Islet of Langerhans (tissue), 1 donor: ENCODE data around the gene FTH1.
"Not testable (repeated sequence)": the region's sequence is repeated elsewhere in the genome, so short reads cannot be mapped to it uniquely, and the experiment has no call there.

Source experiments
- FAIRE-seq: peaks from one replicate; lab custom pipeline; 2011; peaks lifted over from hg19 to GRCh38; lab: Jason Lieb, UNC

FTH1 gene

DNA sequence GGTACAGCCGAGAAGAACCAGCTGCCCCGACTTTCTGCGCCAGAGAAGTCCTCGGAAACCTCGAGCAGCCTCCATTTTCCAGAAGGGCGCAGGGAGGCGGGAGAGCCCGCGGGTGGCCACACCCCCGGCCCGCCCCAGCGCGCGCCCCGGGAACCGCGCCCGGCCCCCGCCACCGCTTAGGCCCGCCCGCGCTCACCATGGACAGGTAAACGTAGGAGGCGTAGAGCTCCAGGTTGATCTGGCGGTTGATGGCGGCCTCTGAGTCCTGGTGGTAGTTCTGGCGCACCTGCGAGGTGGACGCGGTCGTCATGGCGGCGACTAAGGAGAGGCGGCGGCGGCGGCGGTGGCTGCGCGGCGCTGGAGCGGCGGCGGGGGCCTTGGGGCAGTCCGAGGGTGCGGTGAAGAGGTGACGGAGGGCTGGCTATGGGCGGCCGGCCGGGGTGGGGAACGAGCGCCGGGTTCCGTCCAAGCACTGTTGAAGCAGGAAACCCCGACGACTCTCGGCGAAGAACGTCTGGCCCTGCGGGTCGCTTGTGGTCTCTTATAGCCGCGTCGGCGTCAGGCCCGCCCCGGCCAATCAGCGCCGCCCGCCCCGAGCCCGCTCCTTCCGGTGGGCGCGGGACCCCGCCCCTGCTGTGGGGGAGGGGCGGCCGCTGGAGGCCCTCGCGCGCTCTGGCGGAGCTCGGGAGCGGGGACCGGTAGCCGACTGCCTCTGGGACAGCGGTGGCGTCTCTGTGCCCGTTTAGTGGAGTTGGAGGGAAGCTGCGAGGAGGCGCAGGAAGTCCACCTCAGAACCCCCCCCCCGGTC is at the start of gene FTH1:
TSS of gene FTH1 (minus strand) at position 519 of the 808 bp plus-strand sequence. CDS start at position 310, 209 bp downstream.
- FAIRE-seq: no peak

DNA sequence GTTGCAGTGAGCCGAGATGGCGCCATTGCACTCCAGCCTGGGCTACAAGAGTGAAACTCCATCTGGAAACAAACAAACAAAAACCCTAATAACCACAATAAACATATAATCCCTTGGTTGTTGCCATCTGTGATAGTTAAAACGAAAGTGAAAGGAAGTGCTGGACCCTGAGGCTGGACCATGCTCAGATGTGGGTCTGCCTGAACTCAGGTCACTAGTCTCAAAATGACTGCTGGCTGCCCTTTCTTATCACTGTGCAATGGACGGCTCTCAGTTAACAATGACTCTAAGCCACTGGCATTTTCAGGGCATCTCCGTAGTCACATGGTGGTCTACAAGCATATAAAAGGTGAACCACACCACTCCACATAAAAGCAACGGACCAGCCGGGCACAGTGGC is 48.2 kb upstream of the FTH1 start:
- FAIRE-seq: no peak

DNA sequence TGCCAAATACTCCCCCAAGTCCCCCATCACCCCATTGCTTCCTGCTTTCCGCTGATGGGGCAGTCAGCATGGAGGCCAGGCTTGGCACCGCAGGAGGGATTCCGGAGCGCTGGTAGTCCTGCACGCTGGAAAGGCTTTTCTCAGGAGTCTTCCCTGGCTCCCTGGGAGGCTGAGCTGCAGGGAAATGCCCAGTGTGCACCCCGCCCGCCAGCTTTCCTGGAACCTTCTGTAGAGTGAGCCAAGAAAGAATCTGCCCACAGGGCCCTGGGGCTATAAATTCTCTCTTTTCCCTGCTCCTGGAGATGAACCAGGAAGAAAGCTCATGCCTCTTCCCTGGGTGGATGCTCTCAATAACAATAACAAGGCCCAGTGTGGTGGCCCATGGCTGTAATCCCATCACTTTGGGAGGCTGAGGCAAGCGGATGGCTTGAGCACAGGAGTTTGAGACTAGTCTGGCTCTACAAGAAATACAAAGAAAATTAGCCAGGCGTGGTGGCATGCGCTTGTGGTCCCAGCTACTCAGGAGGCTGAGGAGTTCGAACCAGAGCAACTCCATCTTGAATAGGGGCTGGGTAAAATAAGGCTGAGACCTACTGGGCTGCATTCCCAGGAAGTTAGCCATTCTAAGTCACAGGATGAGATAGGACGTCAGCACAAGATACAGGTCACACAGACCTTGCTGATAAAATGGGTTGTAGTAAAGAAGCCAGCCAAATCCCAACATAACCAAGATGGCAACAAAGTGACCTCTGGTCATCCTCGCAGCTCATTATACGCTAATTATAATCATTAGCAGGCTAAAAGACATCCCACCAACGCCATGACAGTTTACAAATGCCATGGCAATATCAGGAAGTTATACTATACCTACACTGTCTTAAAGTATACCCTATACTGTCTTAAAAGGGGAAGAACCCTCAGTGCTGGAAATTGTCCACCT is 46.4 kb upstream of the FTH1 start:
- no peak for FAIRE-seq

DNA sequence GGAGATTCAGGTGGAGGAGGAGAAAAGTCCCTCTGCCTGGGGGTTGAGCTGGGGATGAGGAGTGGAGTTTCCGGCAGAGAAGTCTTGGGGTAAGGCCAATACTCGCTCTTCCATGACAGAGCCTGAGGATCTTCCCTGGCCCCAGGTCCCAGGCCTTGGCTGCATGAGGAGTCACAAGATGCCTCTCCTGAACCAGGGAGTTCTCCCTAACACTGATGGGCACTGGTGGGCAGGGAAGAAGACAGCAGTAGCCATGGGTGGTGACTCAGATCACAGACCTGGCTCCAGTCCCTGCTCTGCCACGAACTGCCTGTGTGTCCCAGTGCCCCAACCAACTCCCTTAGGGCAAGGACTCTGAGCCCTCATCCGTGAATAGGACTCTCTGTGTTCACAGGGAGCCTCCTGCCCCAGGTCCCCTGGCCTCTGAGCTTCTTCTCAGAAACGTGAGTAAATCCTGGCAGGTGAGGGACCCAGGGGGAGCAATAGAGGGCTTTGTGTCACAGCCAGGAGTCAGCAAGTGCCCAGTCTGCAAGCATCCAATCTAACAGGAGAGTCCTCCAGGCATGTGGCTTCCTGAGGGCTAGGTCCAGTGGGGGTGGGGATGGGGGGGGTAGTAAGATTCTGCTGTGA is 45.5 kb upstream of the FTH1 start:
- no peak for FAIRE-seq

DNA sequence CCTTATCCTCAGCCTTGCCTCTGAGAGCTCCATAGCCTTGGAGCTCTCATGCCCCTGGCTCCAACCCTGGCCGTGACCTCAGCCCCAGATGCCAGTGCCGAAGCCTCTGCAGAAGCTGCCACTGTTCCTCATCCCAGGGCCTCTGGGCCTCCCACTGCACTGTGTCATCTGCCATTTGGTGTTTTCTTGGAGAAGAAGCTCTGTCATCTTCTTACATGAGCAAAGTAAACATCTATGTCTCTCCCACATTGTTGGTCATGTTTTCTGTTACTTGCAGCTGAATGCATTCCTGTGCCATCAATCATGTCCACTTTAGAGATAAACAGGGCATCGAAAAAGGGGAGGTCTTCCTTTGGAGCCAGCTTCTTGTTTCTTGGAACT is 45.0 kb upstream of the FTH1 start:
- no peak for FAIRE-seq

DNA sequence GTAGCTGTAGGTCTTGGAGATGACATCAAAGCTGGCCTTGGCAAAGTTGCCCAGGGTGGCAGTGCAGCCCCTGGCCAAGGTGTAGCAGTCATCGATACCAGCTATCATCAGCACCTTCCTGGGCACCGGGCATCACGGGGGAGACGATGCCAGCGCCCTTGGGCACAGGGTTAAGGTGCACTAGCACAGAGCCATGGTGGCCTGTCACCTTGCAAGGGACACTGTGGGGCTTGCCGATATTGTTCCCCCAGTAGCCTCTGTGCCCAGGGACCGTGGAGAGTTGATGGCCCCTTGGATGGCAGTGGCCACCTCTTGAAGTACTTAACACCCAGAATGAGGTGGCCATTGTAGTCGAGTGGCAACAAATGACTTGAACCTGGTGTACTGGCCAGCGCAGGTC is 44.4 kb upstream of the FTH1 start:
- no peak for FAIRE-seq

DNA sequence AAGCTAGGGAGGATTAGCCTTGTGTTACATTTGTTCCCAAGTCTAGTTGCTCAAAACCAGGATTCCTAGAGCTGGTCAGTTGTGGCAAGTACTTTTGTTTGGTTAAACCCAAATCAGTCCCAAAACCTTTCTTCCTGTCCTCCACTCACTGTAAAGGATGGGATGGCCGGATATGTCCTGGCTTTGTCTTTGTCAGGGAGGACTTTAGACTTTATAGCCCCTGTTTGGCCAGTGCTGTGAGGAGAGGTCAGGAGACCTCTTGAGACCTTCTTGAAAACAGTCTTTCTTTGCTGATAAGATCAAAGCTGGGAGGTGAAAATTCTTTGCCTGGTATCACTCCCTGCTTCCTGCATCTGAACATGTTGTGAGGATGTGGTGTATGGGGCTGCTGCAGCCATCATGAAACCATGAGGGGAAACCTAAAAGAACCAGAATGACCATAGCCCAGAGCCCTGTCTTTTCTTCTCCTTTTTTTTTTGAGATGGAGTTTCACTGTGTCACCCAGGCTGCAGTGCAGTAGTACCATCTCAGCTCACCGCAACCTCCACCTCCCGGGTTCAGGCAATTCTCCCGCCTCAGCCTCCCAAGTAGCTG is 43.6 kb upstream of the FTH1 start:
- no peak for FAIRE-seq

DNA sequence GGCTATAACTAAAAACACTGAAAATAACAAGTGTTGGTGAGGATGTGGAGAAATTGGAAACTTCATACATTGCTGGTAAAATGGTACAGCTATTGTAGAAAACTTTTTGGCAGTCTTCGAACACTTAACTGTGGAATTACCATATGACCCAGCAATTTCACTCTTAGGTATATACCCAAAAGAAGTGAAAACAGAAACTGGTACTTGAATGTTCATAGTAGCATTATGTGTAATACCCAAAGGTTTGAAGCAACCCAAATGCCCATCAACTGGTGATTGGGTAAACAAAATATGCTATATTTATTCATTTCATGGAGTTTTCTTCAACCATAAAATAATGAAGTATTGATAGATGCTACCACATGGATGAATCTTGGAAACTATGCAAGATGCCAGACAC is 40.8 kb upstream of the FTH1 start:
- no peak for FAIRE-seq

DNA sequence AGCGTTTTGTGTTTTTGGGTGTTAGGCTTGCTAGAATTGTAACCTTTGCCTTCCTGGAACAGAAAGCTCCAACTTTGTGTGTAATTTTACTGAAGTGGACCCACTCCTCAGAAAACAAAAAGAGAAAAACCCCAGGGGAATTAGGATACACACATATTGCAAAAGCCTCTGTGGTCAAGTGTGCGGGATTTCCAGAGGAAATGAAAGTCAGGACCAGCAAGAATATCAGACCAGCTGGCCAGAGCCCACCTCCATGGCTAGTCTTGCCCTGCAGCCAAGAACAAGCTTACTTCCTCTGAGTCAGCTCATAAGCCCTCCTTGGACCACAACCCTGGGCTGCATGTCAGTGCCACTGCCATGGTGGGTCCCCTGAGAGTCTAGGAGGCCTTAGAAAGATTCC is 37.0 kb upstream of the FTH1 start:
- no peak for FAIRE-seq

DNA sequence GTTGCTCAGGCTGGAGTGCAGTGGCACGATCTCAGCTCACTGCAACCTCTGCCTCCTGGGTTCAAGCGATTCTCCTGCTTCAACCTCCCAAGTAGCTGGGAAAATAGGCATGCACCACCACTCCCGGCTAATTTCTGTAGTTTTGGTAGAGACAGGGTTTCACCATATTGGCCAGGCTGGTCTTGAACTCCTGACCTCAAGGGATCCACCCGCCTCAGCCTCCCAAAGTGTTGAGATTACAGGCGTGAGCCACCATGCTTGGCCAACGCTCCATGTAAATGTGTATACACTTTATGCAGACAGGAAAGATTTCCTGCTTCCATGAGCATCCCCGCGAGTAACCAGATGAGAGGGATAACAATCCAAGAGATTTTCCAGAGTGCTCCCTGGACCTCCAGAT is 34.8 kb upstream of the FTH1 start:
- FAIRE-seq: not testable (repeated sequence)

DNA sequence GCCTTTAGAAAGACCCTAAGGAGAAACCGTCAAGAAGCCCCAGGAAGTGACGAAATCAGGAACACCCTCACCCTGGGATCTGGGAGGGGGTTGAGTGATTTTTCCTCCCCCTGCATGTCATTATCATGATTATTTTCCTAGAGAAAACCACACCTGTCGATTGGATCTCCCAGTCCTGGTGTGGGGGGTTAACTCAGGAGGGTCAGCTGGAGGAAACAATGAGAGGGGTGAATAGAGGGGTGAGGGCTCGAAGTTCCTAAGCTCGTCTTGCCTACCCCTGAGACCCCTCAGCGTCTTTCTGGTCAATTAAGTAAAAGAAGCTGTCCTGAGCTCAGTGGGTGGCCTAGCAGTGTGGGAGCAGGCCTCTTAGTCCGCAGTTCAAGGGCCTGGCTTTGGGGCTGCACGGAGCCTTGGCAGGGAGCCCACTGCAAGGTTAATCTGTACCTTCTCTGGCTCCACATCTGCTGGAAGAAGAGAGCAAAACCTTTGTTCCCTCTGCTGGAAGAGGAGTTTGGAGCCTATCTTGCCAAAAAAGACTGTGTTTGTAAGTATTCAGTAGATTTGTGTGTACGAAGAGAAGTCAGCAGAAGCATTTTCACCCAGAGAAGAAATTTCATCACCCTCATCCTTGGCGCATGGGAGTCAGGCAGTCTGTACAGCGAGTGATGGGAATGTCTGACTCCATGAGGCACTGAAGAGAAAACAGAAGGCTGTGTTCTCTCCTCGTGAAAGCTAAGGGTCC is 34.2 kb upstream of the FTH1 start:
- FAIRE-seq: no peak

DNA sequence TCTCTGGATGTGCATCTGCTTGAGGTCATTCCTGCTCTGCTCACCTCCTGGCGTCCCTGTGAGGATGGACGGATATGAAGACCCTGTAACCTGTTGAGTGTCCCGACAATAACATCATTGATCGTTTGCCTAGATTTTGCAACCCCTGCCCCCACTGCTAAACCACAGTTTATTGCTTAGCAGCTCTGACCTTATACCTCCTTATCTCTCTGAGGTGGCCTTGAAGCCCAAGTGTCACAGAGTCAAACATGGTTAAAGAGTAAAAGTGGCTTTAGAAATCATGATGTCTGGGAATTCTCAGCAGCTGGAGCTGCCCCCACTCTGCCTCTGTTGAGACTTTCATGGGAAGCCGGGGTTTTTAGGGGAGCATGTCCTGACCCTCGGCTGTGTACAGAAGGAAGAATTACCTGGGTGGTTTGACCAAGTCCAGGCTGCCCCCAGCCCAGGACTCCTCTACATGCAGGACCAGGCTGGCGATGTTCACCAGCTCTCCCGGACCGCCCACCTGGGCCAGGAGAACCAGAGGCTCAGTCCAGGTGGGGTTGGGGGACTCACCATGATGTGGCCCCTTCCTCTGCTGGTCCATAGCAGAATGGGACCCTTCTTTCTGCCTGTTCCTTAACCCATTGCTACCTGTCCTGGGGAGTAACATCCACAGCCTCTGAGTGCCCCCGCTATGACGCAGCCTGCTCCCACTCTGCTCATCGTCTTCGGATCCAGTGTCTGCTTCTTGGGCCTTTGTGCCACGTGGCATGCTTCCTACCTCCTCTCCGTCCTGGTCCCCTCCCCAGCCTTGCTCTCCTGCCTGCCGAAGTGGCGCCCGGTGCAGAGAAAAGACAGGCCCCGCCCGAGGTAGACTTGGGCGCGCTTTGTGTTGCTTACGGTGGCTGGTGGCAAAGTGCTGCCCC is 33.4 kb upstream of the FTH1 start:
- no peak for FAIRE-seq

DNA sequence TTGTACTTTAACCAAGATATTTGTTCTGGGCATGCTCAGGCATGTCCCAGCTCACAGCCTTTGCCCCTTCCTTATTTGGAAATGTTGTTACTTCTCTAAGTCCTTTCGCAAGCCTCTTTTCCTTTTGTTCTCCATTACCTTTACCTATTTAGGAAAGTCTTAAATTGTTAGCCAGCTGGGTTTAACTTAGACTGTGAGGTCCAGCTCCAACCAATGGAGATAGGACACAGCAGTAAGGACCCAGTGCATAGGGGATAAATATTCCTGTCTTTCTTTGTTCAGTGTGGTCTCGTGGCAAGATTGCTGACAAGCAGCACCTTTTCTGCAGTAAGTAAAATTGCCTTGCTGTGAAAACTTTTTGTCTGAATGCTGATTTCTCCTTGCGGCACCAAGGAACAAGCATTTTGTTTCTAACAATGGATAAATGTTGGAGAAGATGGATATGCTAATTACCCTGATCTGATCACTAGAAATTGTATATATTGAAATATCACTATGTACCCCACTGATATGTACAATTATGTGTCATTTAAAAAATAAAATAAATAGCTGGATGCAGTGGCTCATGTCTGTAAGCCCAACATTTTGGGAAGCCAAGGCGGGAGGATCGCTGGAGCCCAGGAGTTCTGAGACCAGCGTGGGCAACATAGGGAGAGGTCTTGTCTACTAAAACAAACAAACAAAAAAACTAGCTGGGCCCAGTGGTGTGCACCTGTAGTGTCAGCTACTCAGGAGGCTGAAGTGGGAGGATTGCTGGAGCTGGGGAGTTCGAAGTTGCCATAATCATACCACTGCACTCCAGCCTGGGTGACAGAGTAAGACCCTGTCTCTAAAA is 31.9 kb upstream of the FTH1 start:
- no peak for FAIRE-seq

DNA sequence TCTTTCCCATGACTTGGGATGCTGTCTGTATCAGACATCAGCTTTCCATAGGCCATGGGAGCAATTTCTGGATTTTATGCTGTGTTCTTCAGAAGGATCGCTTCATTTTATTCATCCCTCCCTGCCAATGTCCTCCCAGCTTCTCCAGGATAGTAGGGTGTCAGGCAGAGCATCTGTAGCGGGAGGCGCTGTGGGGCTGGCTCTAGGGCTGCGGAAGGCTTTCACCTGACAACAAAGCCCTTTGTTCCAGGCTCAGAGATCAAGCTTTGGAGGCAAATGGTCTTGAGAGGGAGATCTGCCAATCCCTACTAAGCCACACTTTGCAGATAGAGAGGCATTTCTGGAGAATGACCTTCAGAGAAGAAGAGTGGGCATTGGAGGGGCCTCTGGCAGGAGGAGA is 29.5 kb upstream of the FTH1 start:
- no peak for FAIRE-seq

DNA sequence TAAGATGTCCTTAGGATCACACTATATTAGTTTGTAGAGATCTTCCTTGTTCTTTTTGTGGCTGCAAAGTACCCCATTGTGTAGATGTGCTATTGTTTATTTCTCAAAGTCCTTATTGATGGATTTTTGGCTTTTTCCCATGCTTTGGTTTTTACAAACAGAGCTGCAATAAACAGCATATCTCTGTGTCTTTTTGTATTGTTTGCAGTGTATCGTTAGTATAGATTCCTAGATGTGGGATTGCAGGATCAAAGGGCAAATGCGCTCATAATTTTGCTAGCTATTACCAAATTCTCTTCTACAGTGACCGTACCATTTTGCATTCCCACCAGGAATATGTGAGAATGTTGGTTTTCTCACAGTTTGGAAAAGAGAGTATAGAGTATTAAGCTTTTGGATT is 27.5 kb upstream of the FTH1 start:
- no peak for FAIRE-seq

DNA sequence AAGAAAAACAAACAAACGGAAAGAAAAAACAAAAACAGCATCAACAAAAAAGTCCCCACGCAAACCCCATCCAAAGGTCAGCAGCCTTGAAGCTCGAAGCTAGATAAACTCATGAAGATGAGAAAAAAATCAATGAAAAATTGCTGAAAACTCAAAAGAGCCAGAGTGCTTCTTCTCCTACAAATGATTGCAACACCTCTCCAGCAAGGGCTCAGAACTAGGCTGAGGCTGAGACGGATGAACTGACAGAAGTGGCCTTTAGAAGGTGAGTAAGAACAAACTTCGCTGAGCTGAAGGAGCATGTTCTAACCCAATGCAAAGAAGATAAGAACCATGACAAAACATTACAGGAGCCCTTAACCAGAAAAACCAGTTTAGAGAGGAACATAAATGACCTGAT is 18.4 kb upstream of the FTH1 start:
- FAIRE-seq: no peak

DNA sequence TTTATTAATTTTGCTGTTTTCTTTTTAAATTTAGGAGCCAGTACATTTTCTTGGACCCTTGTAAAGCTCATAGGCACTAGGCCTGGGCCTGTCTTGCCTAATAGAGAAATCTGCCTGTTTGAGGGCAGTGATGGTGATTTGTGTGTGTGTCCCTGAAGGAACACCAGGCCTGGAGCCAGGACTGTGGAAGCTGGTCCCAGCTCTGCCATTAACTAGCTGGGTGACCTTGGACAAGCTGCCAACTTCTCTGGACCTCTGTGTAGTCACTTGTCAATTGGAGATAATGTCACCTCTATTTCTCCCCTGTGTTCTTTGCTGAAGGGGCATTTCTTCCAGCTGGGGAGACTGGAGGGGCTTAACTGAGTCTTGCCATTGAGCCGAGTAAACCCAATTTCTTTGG is 16.0 kb upstream of the FTH1 start:
- FAIRE-seq: no peak

DNA sequence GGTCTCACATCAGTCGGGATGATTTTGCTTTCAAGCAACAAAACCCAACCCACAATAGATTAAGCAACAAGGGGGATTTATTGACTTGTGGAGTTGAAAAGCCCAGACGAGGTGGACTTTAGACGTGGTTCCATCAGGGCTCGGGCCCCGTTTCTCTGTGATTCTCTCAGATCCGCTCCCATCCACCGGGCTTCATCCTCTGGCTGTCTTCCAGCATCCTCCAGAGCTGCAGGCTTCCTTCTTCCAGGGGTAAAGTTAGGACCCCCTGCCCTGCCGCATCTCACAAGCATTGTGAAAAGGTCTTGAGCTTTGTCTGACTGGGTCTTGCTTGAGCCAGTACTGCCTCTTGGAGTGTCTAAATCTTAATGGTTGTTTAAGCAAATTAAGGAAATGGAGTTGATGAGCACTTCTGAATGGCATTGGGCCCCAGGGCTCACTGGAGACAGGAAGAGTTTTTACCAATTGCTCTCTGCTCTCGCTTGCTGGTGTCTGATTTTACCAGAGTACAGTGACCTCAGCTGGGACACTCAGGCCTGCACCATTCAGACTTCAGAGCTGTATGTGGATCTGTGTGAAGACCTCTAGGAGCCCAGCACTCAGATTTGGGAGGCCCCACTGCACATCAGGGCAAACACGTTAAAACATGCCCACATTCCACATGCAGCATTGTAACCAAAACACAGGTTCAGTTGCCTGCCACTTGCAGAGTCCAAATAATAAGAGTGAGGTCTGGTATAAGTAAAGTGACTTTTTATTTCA is 13.5 kb upstream of the FTH1 start:
- no peak for FAIRE-seq
